GM19099 (cell line): ENCODE data around the gene MSMP.

Experiments
- POLR2A ChIP-seq: IDR thresholded peaks from 3 replicates; pipeline ENCODE4 v1.6.1; 2011; ENCODE audit warnings: low read depth; ENCODE audit not compliant: insufficient read length; ENCODE audit errors: extremely low read depth

The MSMP gene

DNA sequence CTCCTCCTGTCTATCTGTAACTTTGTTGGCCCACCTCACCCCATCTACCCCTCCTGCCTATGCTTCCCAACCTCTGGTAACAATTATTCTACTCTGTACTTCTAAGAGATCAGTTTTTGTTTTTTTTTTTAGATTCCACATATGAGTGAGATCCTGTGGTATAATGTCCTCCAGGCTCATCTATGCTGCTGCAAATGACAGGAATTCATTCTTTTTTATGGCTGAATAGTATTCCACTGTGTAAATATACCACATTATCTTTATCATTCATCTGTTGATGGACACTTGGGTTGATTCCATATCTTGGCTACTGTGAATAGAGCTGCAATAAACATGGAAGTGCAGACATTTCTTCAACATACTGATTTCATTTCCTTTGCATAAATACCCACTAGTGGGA, 29.3 kb upstream of the MSMP start:
- TF ChIP-seq POLR2A = no peak

DNA sequence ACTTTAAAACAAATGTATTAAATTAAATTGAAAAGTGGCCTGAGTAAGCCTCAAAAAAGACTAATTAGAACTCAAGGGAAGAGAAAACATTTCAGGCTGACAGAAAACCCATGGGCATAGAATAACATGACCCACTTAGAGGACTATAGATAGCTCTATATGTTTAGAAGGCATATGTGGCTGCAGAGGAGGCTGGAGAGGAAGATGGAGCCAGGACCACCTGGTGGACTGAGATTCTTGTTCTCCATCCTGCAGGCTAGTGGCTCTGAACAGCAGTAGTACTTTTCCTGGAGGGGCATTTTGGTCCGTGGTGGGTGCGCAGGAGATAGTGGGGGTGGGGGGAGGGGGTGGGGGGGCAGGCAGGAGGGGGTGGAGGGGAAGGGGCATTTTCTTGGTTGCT, 27.0 kb upstream of the MSMP start:
- no peak for TF ChIP-seq POLR2A

DNA sequence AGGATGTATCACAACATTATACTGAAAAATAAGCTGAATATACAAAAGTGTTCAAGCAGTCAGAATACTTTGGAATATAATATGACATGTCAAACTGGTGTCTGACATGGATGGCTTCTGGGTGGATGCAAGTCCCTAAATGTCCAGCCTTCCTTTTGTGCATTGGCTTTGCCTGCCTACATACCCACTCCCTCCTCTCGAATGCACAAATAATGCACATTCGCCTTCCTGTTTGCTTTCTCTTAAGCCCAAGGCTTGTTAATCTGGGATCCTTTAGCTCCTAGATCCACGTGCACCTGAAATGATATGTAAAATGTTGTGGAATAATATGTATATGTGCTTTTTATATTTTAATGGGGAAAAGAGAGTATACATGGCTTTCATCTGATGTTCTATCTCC, 24.4 kb upstream of the MSMP start:
- TF ChIP-seq POLR2A = no peak

DNA sequence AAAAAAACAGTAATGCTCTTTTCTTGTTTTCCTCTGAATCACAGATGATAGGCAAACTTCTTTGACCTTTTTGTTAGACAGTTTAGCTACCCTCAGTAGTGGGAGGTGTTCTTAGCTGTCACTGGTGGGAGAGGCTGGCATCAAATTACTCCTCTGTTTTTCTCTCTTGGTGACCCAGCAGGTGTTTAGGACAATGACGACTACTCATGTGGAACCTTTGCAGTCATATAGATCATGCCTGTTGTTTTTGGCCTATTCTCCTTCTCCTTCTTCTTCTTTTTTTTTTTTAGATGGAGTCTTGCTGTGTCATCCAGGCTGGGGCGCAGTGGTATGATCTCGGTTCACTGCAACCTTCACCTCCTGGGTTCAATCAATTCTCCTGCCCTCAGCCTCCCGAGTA, 21.9 kb upstream of the MSMP start:
- TF ChIP-seq POLR2A = no peak

DNA sequence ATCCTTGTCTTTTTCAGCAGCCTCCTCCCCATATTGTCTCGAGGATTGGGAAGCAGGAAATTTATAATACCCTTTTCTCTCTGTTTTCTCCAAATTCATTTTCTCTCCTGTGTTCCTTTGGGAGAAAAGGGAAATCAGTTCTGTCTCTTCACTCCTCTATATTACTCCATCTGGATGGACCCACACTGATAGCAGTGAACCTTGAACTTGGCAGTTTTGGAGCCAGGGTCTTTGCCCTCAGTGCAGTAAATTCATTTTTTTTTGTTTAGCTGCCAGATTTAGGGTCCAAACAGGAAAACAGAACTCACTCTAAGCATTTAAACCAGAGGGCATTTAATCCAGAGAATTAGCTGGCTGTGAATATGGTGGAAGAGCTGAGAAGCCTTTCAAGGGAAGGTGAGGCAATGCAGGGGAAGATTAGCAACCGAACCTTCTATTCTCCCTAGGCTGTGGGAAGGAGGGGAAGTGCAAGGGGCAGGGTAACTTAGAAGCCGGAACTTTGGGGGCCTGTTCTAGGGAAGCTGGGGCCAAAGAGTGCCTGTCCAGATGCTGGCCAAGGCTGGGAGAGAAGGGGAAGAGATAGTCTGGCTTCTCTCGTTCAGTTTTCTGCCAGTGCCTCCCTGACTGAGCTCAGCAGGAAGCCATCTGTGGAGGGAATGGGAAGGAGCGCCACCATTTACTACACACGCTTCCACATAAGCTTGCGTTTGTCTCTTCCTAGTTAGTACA, 21.0 kb upstream of the MSMP start:
- no peak for TF ChIP-seq POLR2A

DNA sequence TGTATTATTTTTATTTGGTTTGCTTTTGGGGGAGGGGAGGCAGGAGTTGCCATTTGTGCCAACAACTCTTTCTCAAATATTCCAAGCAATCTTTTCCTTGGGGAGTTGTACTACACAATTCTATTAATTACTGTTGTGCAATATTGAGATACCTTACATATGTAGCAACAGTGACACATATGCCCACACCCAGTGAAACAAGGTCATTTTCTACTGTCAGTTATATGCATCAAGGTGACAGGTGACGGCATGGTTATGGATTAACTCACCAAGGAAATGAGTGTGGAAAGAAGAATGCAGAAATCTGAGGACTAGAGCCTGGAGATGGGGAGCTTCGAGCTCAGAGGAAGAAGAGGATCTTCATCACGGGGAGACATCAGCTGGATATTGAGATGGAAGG, 17.9 kb upstream of the MSMP start:
- no peak for TF ChIP-seq POLR2A

DNA sequence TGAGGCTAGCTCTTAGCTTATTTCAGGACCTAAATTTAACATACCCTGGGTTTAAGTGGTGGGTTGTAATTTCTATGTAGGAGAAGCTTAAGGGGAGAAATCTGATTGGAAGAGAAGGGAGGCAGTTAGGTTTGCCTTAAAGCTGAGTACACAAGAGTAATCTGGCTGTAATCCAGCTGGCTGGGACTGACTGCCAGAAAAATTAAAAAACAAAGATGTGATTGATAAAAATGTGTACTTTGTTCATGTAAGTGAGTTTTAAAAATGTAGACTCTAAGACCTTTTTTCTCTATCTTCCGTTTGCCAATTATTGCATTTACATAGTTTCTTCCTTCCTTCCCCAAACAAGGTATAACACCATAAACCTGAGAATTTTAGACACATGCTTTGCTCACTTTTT, 17.5 kb upstream of the MSMP start:
- no peak for TF ChIP-seq POLR2A

DNA sequence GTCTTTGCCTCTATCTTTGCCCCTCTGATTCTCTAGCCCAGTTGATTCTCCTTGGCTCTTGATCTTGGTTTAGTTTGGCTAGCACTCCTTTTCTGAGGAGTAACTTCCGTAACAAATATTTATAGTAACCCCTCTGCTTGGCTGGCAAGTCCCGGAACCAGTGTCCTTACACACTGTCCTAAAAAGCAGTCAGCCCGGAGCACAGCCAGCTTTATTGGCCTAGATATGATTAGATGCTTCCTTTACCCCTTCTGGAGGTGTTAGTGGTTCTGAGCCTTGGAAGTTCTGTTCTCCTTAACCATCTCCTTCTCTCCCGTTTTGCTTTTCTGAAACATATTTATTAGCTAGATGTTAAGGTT, 17.0 kb upstream of the MSMP start:
- TF ChIP-seq POLR2A = no peak

DNA sequence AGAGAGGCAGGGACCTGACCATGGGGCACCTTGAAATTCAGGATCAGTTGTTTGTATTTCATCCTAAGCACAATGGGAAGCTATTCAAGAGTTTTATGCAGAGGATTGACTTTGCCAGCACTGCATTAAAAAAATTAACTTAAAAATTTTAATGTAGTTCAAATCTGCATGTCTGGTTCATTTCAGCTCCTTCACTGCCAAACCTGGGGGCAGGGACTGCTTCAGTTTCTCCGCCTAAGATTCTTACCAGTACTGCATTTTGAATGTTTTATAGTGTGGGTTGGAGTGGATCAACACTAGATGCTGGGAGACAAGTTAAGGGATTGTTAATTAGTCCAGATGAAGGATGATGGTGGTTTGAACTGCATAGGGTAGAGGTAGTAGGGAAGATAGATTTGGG, 15.7 kb upstream of the MSMP start:
- TF ChIP-seq POLR2A = no peak

DNA sequence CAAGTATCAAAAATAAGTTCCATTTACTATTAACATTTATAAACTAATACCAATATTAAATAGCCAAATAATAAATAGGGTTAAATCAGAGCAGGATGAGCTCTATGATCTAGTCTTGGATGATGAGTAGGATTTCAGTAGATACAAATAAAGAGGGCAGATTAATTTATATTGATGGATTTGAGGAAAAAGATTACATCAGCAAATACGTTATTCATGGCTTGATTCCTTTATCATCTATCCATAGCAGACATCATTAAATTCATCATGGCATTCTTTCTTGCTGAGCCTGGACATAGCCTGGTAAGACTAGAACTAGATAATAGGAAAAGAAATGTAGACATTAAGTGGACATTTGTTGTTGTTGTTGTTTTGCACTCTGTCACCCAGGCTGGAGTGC, 13.4 kb upstream of the MSMP start:
- TF ChIP-seq POLR2A = no peak

DNA sequence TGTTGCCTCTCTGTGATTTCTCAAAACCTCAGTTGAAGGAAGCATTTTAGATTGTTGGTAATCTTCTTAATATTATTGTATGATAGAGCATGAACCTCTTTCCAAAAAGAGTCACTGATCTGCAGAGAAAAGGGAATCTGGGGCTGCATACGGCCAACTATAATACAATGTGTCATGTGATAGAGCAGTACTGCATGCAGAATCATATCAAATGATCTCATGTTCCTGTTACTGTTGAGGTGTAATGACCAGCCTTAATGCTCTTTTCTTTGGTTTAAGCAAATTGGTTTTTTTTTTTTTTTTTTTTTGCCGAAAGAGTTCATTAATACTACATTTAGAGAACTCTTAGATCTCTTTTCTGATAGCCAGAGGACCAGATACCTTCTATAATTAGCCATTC, 12.9 kb upstream of the MSMP start:
- no peak for TF ChIP-seq POLR2A

DNA sequence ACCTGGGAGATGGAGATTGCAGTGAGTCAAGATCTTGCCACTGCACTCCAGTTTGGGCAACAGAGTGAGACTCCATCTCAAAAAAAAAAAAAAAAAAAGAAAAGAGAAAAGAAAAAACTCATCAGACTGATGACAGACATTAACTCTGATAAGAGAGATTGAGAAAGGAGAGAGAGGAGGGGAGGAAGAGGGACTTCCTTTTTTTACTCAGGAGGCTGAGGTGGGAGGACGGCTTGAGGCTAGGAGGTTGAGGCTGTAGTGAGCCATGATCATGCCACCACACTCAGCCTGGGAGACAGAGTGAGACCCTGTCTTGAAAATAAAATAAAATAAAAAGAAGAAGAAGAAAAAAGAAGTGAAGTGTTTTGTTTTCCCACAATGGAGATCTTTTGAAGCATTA, 9.7 kb upstream of the MSMP start:
- no peak for TF ChIP-seq POLR2A

DNA sequence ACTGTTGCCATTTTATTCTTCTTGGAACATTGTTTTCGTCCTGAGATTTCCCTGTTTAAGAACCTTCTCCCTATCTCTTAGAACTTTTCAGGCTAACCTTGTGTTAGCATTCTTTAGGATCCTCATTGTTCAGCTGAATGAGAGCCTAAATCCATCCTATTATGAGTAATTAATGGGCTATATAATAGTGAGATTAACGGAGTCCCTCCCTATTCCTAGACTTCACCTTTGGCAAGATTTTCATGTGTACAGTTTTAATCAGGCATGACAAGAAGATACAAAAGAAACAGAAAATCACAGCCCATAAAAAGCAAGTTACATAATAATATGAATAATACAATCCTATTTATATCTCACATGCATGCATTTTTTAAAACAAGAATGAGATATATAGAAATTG, 9.1 kb upstream of the MSMP start:
- no peak for TF ChIP-seq POLR2A

DNA sequence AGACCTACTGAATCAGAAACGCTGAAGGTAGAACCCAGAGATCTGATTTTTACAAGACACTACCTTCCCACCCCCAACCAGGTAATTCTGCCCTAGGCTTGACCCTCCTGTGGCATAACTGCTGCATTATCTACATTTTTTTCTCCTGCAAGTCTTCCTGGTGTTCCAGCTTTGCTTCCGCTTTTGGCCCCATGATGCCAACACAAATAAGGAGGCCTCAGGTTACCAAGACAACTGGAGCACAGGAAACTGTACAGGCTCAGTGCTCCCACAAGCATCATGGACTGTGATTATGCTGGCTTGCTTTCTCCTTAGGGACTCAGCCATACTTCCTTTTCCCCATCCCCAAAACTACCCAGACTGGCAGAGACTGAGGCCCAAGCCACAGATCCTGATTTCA, 6.6 kb upstream of the MSMP start:
- TF ChIP-seq POLR2A = no peak

DNA sequence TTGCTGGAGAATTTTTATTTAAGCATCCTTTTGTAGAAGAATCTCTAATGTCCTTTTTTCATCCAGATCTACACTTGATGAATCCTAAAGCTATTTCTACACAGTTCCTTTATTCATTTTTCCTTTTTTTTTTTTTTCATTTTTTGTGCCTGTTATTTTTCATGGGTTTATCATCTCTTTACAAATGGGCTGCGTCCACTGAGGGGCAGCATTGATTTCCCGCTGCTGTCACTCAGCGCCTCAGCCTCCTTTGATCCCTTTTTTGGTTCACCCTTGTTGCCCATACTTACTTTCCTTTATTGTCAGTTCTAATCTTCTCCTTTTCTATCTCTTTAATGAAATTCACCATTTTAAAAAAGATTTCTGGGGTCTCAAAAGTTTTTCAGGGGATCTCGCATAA, 5.7 kb upstream of the MSMP start:
- no peak for TF ChIP-seq POLR2A

DNA sequence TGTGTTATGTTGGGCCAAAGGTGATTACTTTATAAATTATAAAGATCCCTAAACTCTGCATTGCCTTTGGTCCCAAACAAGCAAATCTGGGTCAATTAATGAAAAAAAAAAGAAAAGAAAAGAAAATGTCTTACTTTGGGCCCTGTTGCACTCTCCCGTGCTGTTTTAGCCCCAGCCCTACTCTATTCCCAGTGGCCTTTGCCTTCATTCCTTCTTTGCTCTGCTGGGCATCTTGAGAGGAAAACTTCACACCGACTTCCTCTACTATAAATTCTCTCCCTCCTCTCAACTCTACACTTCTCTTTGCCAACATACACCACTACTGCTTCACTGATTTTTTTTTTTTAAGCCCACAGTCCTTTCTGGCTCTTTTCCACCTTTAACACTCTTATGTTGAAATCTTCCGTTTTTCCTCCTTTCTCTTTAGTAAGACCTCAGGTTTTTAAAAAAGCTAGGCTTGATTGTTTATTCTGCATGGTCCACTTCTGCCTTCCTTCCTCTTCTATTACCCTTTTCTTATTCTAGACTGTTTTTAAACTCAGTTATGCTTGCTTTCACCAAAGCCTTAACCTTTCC, 4.5 kb upstream of the MSMP start:
- TF ChIP-seq POLR2A = no peak

DNA sequence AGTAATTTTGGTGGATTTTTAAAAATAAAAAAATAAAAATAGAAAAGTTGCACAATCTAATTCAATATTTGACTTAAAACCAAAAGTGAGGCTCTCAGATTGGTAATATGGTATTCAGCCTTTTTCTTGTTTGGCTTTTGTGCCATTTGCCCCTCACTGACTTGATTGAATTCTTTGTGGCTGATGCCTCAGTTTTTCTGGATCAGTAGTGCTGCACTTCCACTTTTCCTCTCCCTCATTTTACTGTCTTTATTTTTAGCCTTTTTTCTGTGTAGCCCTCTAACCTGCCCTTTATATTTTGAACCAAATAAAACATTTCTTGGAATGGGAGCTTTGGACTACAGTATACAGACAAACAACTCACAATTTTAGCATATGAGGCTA, 3.8 kb upstream of the MSMP start:
- TF ChIP-seq POLR2A = no peak
